ENCODE data around the gene GALNTL6.
A peak's percentile ranks its signal among the peaks of the same experiment; 100 is the strongest.

The GALNTL6 gene

DNA sequence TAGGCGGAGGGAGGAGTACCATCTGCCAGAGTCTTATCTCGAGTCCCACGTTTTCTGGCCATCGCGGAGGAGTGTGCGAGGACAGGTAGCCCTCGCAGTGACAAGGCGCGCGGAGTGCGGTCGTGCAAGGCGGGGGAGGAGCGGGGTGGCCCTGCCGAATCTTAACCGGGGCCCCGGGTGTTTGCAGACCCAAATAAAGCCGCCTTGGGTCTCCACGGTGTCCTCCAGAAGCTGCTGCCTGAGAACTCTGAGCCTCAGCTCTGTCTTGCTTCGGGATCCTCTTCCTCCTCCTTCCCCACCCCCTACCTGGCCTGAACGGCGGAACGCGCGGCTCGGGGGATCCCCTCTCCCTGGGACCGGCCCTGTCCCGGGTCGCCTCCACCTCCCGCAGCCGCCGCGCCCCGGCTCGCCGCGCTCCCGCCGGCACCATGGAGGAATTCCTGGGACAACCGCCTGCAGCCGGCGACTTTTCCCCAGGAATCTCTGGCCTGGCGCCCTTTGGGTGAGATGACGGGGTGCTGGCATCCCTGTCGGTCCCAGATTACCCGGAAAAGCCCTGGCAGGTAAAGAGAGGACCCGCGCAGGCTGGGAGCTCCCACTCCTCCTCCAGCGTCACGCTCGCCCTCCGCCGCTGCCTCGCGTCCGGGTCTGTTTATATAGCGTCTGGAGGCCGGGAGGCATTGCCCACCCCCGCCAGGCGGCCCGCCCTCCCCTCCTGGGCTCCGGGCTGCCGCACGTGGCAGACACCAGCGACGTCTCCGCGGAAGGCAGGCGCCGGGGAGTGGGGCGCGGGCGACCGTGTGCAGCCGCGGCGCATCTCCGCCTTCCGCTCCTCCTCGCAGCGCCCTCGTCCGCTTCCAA lies at the start of gene GALNTL6:
Gene GALNTL6, plus strand, starts transcription at position 740 of the 861 bp plus-strand sequence.
- peak within 1 kb of the TSS; percentile 19 to 30 for H3K4me3 ChIP-seq (replicated peaks in 1 of 2; ENCODE audit: low read depth in 2 of 2, low read length in 2 of 2)
- TF ChIP-seq, protein P1, sequence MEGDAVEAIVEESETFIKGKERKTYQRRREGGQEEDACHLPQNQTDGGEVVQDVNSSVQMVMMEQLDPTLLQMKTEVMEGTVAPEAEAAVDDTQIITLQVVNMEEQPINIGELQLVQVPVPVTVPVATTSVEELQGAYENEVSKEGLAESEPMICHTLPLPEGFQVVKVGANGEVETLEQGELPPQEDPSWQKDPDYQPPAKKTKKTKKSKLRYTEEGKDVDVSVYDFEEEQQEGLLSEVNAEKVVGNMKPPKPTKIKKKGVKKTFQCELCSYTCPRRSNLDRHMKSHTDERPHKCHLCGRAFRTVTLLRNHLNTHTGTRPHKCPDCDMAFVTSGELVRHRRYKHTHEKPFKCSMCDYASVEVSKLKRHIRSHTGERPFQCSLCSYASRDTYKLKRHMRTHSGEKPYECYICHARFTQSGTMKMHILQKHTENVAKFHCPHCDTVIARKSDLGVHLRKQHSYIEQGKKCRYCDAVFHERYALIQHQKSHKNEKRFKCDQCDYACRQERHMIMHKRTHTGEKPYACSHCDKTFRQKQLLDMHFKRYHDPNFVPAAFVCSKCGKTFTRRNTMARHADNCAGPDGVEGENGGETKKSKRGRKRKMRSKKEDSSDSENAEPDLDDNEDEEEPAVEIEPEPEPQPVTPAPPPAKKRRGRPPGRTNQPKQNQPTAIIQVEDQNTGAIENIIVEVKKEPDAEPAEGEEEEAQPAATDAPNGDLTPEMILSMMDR (IDR thresholded peaks at IDR 0.05; ENCODE audit: low read depth, low read length), result no peak
- DNase-seq (ENCODE audit: low read depth in 2 of 2), result no peak

- no peak overlapping the region for H3K4me3 ChIP-seq (replicated peaks in 1 of 2; ENCODE audit: low read depth in 2 of 2, low read length in 2 of 2)
- TF ChIP-seq, protein P1 (IDR thresholded peaks at IDR 0.05; ENCODE audit: low read depth, low read length), result no peak
- no peak for DNase-seq (ENCODE audit: low read depth in 2 of 2)
Measured at GRCh38 chr4:171765514-171765913, 47.7 kb upstream of the GALNTL6 start.

DNA sequence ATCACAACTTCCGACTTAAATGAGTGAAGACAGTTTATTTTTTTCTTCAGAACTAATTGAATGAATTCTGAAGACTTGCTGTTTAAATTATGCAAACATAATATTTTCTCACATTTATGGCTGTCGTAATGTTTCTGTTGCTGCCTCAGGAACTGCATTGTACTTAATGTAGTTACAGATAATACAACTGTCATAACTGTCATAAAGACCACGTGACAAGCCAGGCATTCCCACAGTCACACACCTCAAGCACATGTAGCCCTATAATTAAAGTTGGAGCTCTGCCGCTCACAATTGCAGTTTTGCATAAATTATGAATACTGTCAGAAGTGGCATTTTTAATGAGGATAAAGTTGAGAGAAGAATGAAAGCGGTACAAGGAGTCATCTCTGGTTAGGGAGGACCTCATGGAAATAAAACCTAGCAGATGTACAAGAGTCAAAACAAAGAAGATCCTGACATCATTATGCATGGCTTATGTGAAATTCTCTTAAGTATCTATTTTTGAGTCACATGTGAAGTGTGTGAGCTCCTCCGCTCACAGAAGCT lies 38.5 kb upstream of the GALNTL6 start:
- no peak for DNase-seq (ENCODE audit: low read depth in 2 of 2)
- TF ChIP-seq, protein P1 (IDR thresholded peaks at IDR 0.05; ENCODE audit: low read depth, low read length), result no peak
- no peak overlapping the region for H3K4me3 ChIP-seq (replicated peaks in 1 of 2; ENCODE audit: low read depth in 2 of 2, low read length in 2 of 2)

GRCh38 chr4:171779301-171779700 lies 33.9 kb upstream of the GALNTL6 start:
- TF ChIP-seq, protein P1 (IDR thresholded peaks at IDR 0.05; ENCODE audit: low read depth, low read length), result no peak
- no peak overlapping the region for H3K4me3 ChIP-seq (replicated peaks in 1 of 2; ENCODE audit: low read depth in 2 of 2, low read length in 2 of 2)
- no peak for DNase-seq (ENCODE audit: low read depth in 2 of 2)

GRCh38 chr4:171785388-171785787 lies 27.8 kb upstream of the GALNTL6 start:
- TF ChIP-seq, protein P1 (IDR thresholded peaks at IDR 0.05; ENCODE audit: low read depth, low read length), result no peak
- no peak overlapping the region for H3K4me3 ChIP-seq (replicated peaks in 1 of 2; ENCODE audit: low read depth in 2 of 2, low read length in 2 of 2)
- DNase-seq (ENCODE audit: low read depth in 2 of 2), result no peak

DNA sequence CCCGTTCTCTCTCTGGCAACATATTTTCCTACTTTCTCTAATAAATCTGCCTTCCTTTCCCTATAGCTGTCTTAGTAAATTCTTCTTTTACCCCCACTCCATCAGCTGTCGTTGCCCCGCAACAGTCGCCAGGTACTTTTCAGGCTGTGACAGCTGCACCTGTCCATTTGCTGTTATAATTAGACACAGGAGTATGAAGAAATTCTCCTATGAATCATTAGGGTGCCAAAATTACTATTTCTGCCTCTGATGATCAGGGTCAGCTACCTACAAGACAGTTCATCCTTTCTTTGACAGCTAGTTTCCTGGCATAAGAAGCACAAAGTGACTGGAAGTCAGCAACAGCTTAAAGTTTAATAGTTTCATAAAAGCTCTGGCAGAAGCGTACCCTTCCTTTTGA lies 19.5 kb upstream of the GALNTL6 start:
- TF ChIP-seq, protein P1 (IDR thresholded peaks at IDR 0.05; ENCODE audit: low read depth, low read length), result no peak
- DNase-seq (ENCODE audit: low read depth in 2 of 2), result no peak
- H3K4me3 ChIP-seq (replicated peaks in 1 of 2; ENCODE audit: low read depth in 2 of 2, low read length in 2 of 2), result no peak overlapping the region

Measured in cardiac fibroblast (primary cell).